Neural progenitor cell (in vitro differentiated cells): ENCODE measurements around the gene GJB3.

Source experiments
- CTCF ChIP-seq: fragments of 200-600 bp; sonication (generic); IDR thresholded peaks from 2 replicates; pipeline ENCODE4 v1.5.1; 2017; ENCODE audit warnings: antibody characterized with exemption, mild to moderate bottlenecking
- EZH2 ChIP-seq: fragments of 200-600 bp; sonication (generic); IDR thresholded peaks from 2 replicates; pipeline ENCODE4 v1.6.1; 2017; ENCODE audit warnings: antibody characterized with exemption, mild to moderate bottlenecking, moderate library complexity

GRCh38 chr1:34742667-34743270 is 38.2 kb upstream of the GJB3 start:
- TF ChIP-seq CTCF (peak; percentile 89), EZH2 (no peak)
